K562 (cell line): ENCODE data around the gene KDM5A. TPM values are rescaled to one million over a fixed set of nuclear protein-coding genes. Genes with fewer than 3 reads are reported as not detected.

ENCODE experiments used
- ATAC-seq: fragments of 200-7000 bp; cut with Tn5 transposase; 3 replicates; pipeline ENCODE4 v1.9.1; 2020; ENCODE audit warnings: moderate library complexity
- BruUV-seq: library from RNA; stranded (reverse); fragments of 400-500 nt; replicated peaks from 2 replicates; lab custom pipeline; 2021; lab: Mats Ljungman, UMichigan
- CTCF ChIA-PET: fragments of 300-600 bp; formaldehyde crosslinking; extraction: SDS; loops from one replicate; lab custom pipeline; 2021; ENCODE audit warnings: low intra/inter-chr PET ratio; lab: Yijun Ruan, JAX
- POLR2A ChIA-PET: fragments of 300-600, 350-650 bp; sonication (Branson Sonifier 250); formaldehyde crosslinking; extraction: SDS; loops from one replicate; lab custom pipeline; 2021; ENCODE audit warnings: antibody characterized with exemption, inconsistent platforms; lab: Yijun Ruan, JAX
- DNase-seq, 4 experiments: peaks; one replicate each; pipeline versions ENCODE4 v3.0.0 to v3.0.0-alpha.2; 2011 to 2018; ENCODE audit warnings: low spot score in 3 of 4, mixed read lengths in 3 of 4; ENCODE audit errors: extremely low read depth in 1 of 4
- FAIRE-seq: peaks from 2 replicates; lab custom pipeline; 2011; peaks lifted over from hg19 to GRCh38; lab: Jason Lieb, UNC
- H2AFZ ChIP-seq: 2 replicates; pipeline ENCODE4 v1.6.0; 2011; ENCODE audit warnings: low read depth, low read length, control low read depth, inconsistent platforms
- H3K27ac ChIP-seq: fragments of 200-600 bp; 3 replicates; pipeline ENCODE4 v1.8.0; 2011; ENCODE audit warnings: low read depth, mild to moderate bottlenecking, control low read depth, inconsistent platforms, low read length, moderate library complexity, mixed read lengths; ENCODE audit errors: extremely low read depth
- H3K27me3 ChIP-seq, 2 experiments: fragments of 300-600 bp in 1 of 2; 2 replicates in 1 of 2; 3 replicates in 1 of 2; pipeline versions ENCODE4 v1.6.0 to v1.8.0; 2011; ENCODE audit warnings: inconsistent platforms in 2 of 2, low read length in 2 of 2, mild to moderate bottlenecking in 1 of 2, mixed read lengths in 1 of 2, moderate library complexity in 1 of 2; ENCODE audit not compliant: control insufficient read depth in 2 of 2, insufficient read depth in 2 of 2
- H3K36me3 ChIP-seq: fragments of 300-600 bp; 3 replicates; pipeline ENCODE4 v1.8.0; 2011; ENCODE audit warnings: mild to moderate bottlenecking, low read length, inconsistent platforms; ENCODE audit not compliant: control insufficient read depth, insufficient read depth
- H3K4me1 ChIP-seq, 2 experiments: fragments of 200-600 bp in 1 of 2; replicated peaks in 1 of 2; 2 replicates in 1 of 2; 3 replicates in 1 of 2; pipeline versions ENCODE4 v1.5.1 to v1.8.0; 2011; ENCODE audit warnings: inconsistent platforms in 2 of 2, low read length in 2 of 2, mild to moderate bottlenecking in 1 of 2, mixed read lengths in 1 of 2, moderate library complexity in 1 of 2; ENCODE audit not compliant: control insufficient read depth in 2 of 2, insufficient read depth in 2 of 2
- H3K4me2 ChIP-seq: 2 replicates; pipeline ENCODE4 v1.6.1; 2011; ENCODE audit warnings: low read length, control low read depth, inconsistent platforms, mixed read lengths; ENCODE audit not compliant: insufficient read depth
- H3K4me3 ChIP-seq: fragments of 200-600 bp; sonication (generic), shearing (Covaris generic); 2 replicates; pipeline ENCODE4 v1.5.1; 2016; ENCODE audit warnings: control low read depth, inconsistent platforms
- H3K79me2 ChIP-seq: fragments of 200-600 bp; 3 replicates; pipeline ENCODE4 v1.8.0; 2011; ENCODE audit warnings: low read length, inconsistent platforms; ENCODE audit not compliant: control insufficient read depth, insufficient read depth
- H3K9ac ChIP-seq, 2 experiments: 2 replicates each; pipeline versions ENCODE4 v1.6.0 to v1.6.1; 2011; ENCODE audit warnings: low read depth in 2 of 2, low read length in 2 of 2, control low read depth in 1 of 2, inconsistent platforms in 1 of 2, mild to moderate bottlenecking in 1 of 2, mixed read lengths in 1 of 2; ENCODE audit not compliant: insufficient read depth in 1 of 2
- H3K9me1 ChIP-seq: one replicate; pipeline ENCODE4 v1.6.0; 2011; ENCODE audit warnings: inconsistent platforms, mild to moderate bottlenecking, low read length, moderate library complexity; ENCODE audit not compliant: control insufficient read depth, insufficient read depth
- H3K9me3 ChIP-seq: replicated peaks from 2 replicates; pipeline ENCODE4 v1.5.1; 2011; ENCODE audit warnings: low read depth, low read length, inconsistent platforms; ENCODE audit not compliant: control insufficient read depth, insufficient read depth
- H4K20me1 ChIP-seq: replicated peaks from 2 replicates; pipeline ENCODE4 v1.6.1; 2011; ENCODE audit warnings: low read length, inconsistent platforms, mixed read lengths; ENCODE audit not compliant: control insufficient read depth, insufficient read depth
- CBX8 ChIP-seq: fragments of 200-600 bp; sonication (generic); IDR thresholded peaks from 2 replicates; pipeline ENCODE4 v1.6.1; 2012; ENCODE audit warnings: borderline replicate concordance, mixed run types, low read depth, mild to moderate bottlenecking, moderate library complexity, mixed read lengths, low read length, control low read depth, inconsistent platforms; ENCODE audit not compliant: poor library complexity, severe bottlenecking; ENCODE audit errors: extremely low read depth
- HNRNPLL ChIP-seq: fragments of 200-400 bp; formaldehyde crosslinking; IDR thresholded peaks from 2 replicates; pipeline ENCODE4 v1.6.1; 2017; ENCODE audit warnings: low read length, low read depth, mild to moderate bottlenecking; ENCODE audit not compliant: poor library complexity, severe bottlenecking
- HNRNPUL1 ChIP-seq: fragments of 200-400 bp; formaldehyde crosslinking; IDR thresholded peaks from 2 replicates; pipeline ENCODE4 v1.6.1; 2017; ENCODE audit warnings: low read length
- TAF1 ChIP-seq: IDR thresholded peaks from 2 replicates; pipeline ENCODE4 v1.6.1; 2011; ENCODE audit warnings: mild to moderate bottlenecking, low read length, moderate library complexity; ENCODE audit not compliant: insufficient read depth, control insufficient read depth, severe bottlenecking; ENCODE audit errors: extremely low read depth
- ZNF316 ChIP-seq: fragments of 450-650 bp; IDR thresholded peaks from 2 replicates; pipeline ENCODE4 v1.6.1; 2016
- ZNF324 ChIP-seq: fragments of 250-450 bp; sonication (Bioruptor Pico); IDR thresholded peaks from 2 replicates; pipeline ENCODE4 v1.4.0; 2020; ENCODE audit warnings: mild to moderate bottlenecking
- ZNF384 ChIP-seq: IDR thresholded peaks from 2 replicates; pipeline ENCODE4 v1.6.1; 2012; ENCODE audit warnings: low read depth, low read length, improper control_type of control experiment
- WGBS: fragments of 100-300 bp; shearing (Covaris generic); methylation state at CpG from one replicate; pipeline ENCODE4 v1.1.6; 2016; ENCODE audit warnings: low coverage, mixed read lengths; ENCODE audit not compliant: insufficient coverage; ENCODE audit errors: missing lambda C conversion rate; 5-methylcytosine and 5-hydroxymethylcytosine counted together
- in situ Hi-C: fragments of 300-500 bp; cut with MboI; formaldehyde crosslinking; loops from 4 replicates; pipeline ENCODE4 v1.15.0; 2018; ENCODE audit warnings: inconsistent platforms, mixed read lengths
- intact Hi-C: fragments of 100-400 bp; cut with micrococcal nuclease; formaldehyde crosslinking; loops from 2 replicates; pipeline ENCODE4 v1.14.2; 2022
- polyA plus RNA-seq, 8 experiments: library from polyadenylated mRNA; depleted of rRNA in 4 of 8; stranded (reverse) in 5 of 8; unstranded in 3 of 8; fragments of >200 nt; fragmentation: Nextera tagmentation in 2 of 8; fragmentation: Illumina TruSeq in 1 of 8; extraction: Ambion mirVana in 2 of 8; extraction: Trizol in 1 of 8; gene quantifications; 2 replicates each; pipeline versions ENCODE4 v1.2.1 to v1.2.3, GENCODE V29; 2011 to 2014; ENCODE audit warnings: inconsistent platforms in 1 of 8, missing spikeins in 1 of 8
- total RNA-seq, 7 experiments: library from RNA; depleted of rRNA in 6 of 7; stranded (reverse); fragments of >200 nt in 6 of 7; fragmentation: Illumina TruSeq in 2 of 7; extraction: Trizol in 2 of 7; gene quantifications; 2 replicates each; pipeline versions ENCODE4 v1.2.1 to v1.2.3, GENCODE V29; 2011 to 2021; ENCODE audit warnings: low replicate concordance in 1 of 7
- TF ChIP-seq, protein P1 (sequence below): fragments of 450-650 bp; formaldehyde crosslinking; IDR thresholded peaks from 2 replicates; pipeline ENCODE4 v1.4.0; 2020; ENCODE audit warnings: mild to moderate bottlenecking, mixed read lengths

The KDM5A gene
- total and polyA plus RNA-seq, 9 of the 15 experiments (the other 6 are each of a cell fraction or from before 2014, with no cell fraction given), result 5.5 to 35.1 (median 13.1) TPM

DNA sequence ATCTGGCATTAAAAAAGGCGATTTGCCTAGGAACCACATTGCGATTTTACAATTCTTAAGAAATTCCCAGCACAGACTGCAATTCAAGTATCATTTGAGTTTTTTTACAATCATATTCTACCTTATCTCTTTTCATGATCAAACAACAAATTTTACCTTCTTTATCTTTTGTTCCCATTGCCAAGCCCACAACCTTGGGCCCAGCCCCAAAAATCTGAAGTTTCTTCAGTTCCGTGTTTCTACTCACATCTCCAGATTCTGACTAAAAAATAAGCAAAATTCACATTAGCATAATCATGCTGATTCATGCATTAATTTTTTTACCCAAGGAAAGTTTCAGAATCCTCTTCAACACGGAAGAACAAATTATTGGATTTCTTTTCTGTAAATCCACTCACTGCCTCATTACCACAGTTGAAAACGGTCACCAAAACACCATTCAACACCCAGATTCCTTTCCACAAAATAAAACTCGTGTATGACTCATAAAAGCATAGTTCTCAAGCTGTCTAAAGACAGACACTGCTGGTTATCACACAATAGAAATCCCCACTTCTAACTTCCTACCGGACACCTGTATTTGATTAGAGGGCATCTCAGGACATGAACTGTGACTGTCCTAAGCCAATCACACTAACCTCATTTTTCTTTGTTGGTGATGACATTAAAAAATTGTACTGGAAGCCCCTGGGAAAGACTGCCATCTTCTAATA is 32.7 kb downstream of the KDM5A start:
- no peak for TF ChIP-seq HNRNPUL1
- TF ChIP-seq, protein P1, sequence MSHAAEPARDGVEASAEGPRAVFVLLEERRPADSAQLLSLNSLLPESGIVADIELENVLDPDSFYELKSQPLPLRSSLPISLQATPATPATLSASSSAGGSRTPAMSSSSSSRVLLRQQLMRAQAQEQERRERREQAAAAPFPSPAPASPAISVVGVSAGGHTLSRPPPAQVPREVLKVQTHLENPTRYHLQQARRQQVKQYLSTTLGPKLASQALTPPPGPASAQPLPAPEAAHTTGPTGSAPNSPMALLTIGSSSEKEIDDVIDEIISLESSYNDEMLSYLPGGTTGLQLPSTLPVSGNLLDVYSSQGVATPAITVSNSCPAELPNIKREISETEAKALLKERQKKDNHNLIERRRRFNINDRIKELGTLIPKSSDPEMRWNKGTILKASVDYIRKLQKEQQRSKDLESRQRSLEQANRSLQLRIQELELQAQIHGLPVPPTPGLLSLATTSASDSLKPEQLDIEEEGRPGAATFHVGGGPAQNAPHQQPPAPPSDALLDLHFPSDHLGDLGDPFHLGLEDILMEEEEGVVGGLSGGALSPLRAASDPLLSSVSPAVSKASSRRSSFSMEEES, result no peak
- TF ChIP-seq ZNF324 (CRISPR knock-in tag), result no peak
- TF ChIP-seq CBX8, result no peak
- no peak for TF ChIP-seq HNRNPLL
- peak; percentile 56 for TF ChIP-seq ZNF316
- no peak for TF ChIP-seq ZNF384
- TF ChIP-seq TAF1, result no peak
- no peaks in the 10 kb centered on the region for H3K9me3 ChIP-seq
- H3K79me2 ChIP-seq, result no peaks in the 10 kb centered on the region
- CTCF ChIA-PET, result no interaction called here
- no peaks in the 10 kb centered on the region for H4K20me1 ChIP-seq
- WGBS, result 77% methylated on average over 7 of the region's 7 CpGs
- H3K27me3 ChIP-seq, result no peaks in the 10 kb centered on the region
- in situ Hi-C loops, result no loop called here
- no peak overlapping the region for H3K4me2 ChIP-seq
- FAIRE-seq, result no peak
- no peak overlapping the region for H3K4me3 ChIP-seq
- no peak for DNase-seq
- no peaks in the 10 kb centered on the region for H3K9me1 ChIP-seq
- POLR2A ChIA-PET, result no interaction called here
- no TSS peak for BruUV-seq
- H3K27ac ChIP-seq, result no peak overlapping the region
- H2AFZ ChIP-seq, result no peak overlapping the region
- intact Hi-C loops, result no loop called here
- H3K9ac ChIP-seq, result no peak overlapping the region
- ATAC-seq, result no peak
- H3K4me1 ChIP-seq, result no peaks in the 10 kb centered on the region
- H3K36me3 ChIP-seq, result peaks cover 57% of the 10 kb centered on the region; the same call in 2 of the 3 replicates
